HG02759 (cell line): Measurements from ENCODE around the gene ELK1.
"Not testable (repeated sequence)": the region's sequence is repeated elsewhere in the genome, so short reads cannot be mapped to it uniquely, and the experiment has no call there.

ENCODE experiments used
- ATAC-seq: cut with Tn5 transposase; IDR thresholded peaks from one replicate; pipeline ENCODE4 v1.9.1; 2021; ENCODE audit warnings: mild to moderate bottlenecking, moderate library complexity; ENCODE audit not compliant: unreplicated experiment

Gene ELK1

GRCh38 chrX:47613082-47613481 is 37.3 kb downstream of the ELK1 start:
- ATAC-seq = no peak

- ATAC-seq = no peak
Measured at GRCh38 chrX:47612418-47612817, 37.9 kb downstream of the ELK1 start.

GRCh38 chrX:47611926-47612325 is 38.4 kb downstream of the ELK1 start:
- ATAC-seq = no peak

GRCh38 chrX:47611489-47611888 is 38.9 kb downstream of the ELK1 start:
- no peak for ATAC-seq

GRCh38 chrX:47610511-47610910 is 39.9 kb downstream of the ELK1 start:
- no peak for ATAC-seq

GRCh38 chrX:47608130-47608810 is 42.1 kb downstream of the ELK1 start:
- no peak for ATAC-seq

GRCh38 chrX:47607091-47607490 is 43.3 kb downstream of the ELK1 start:
- ATAC-seq = no peak

GRCh38 chrX:47605024-47605423 is 45.3 kb downstream of the ELK1 start:
- no peak for ATAC-seq

GRCh38 chrX:47603125-47603524 is 47.2 kb downstream of the ELK1 start:
- not testable (repeated sequence) for ATAC-seq

GRCh38 chrX:47597222-47597621 is 53.1 kb downstream of the ELK1 start:
- ATAC-seq = no peak

GRCh38 chrX:47596256-47596655 is 54.1 kb downstream of the ELK1 start:
- no peak for ATAC-seq

- ATAC-seq = no peak
Measured at GRCh38 chrX:47595716-47596251, 54.6 kb downstream of the ELK1 start.

- no peak for ATAC-seq
Measured at GRCh38 chrX:47593522-47593921, 56.8 kb downstream of the ELK1 start.

- ATAC-seq = no peak
Measured at GRCh38 chrX:47590984-47591383, 59.4 kb downstream of the ELK1 start.

- ATAC-seq = no peak
Measured at GRCh38 chrX:47587906-47588735, 62.2 kb downstream of the ELK1 start.

GRCh38 chrX:47587091-47587891 is 63.1 kb downstream of the ELK1 start:
- no peak for ATAC-seq

GRCh38 chrX:47586043-47586787 is 64.1 kb downstream of the ELK1 start:
- ATAC-seq = no peak
